Measurements from ENCODE around the gene PNPT1.
A peak's percentile ranks its signal among the peaks of the same experiment; 100 is the strongest.

Gene PNPT1

DNA sequence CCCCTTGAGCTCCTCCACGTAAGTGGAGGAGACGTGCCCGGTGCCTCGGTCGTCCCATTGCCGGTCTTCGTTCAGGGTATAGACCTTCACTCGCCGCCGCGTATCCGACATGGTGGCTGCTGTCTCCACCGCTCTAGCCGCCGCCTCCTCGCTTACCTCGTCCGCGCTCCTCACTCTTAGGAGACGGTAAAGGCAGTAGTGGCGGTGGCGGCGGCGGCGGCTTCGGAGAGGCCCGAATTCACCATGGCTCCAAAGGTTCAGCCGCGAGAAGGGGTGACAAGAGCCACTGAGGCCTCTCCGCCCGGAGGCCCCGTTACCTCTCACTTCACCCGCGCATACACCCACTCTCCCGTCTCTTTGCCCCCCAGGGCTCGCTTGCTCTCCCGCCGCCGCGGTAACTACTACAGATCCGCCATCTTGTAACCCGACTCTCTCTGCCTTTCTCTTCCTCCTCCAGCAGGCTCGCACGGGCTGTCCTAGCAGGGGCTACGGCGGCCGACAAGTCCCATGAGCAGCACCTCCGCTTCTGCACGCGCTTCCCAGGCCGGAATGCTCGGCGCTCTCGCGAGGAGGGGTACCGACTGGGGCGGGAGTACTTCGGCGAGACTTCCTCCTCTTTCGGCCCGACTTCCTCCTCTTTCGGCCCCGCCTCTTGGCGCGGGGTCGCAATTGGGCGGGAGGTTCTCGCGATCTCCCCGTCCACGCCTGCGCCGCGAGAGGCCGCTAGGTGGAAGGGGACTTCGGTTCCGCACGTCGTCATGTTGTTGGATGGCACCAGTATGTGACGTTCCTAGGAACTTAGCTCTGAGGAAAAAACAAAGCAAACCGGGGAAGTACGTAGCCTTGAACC is 76.2 kb downstream of the PNPT1 start, which contains the start of gene PPP4R3B (continued):
- no peak; the same call in 1 of the 2 replicates for TF ChIP-seq TCF4 (CRISPR knock-in tag; IDR thresholded peaks at IDR 0.05; ENCODE audit: borderline replicate concordance)
- TF ChIP-seq, protein P1, sequence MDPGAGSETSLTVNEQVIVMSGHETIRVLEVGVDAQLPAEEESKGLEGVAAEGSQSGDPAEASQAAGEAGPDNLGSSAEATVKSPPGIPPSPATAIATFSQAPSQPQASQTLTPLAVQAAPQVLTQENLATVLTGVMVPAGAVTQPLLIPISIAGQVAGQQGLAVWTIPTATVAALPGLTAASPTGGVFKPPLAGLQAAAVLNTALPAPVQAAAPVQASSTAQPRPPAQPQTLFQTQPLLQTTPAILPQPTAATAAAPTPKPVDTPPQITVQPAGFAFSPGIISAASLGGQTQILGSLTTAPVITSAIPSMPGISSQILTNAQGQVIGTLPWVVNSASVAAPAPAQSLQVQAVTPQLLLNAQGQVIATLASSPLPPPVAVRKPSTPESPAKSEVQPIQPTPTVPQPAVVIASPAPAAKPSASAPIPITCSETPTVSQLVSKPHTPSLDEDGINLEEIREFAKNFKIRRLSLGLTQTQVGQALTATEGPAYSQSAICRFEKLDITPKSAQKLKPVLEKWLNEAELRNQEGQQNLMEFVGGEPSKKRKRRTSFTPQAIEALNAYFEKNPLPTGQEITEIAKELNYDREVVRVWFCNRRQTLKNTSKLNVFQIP (CRISPR knock-in tag; IDR thresholded peaks at IDR 0.05; ENCODE audit: borderline replicate concordance, low read depth): no peak
- TF ChIP-seq ARNTL (CRISPR knock-in tag; IDR thresholded peaks at IDR 0.05; ENCODE audit: borderline replicate concordance, low read depth): no peak
- TF ChIP-seq PPARA (CRISPR knock-in tag; IDR thresholded peaks at IDR 0.05; ENCODE audit: borderline replicate concordance): no peak
- TF ChIP-seq ZFP3 (CRISPR knock-in tag; IDR thresholded peaks at IDR 0.05): no peak
- TF ChIP-seq ZC3H10 (CRISPR knock-in tag; IDR thresholded peaks at IDR 0.05): no peak
- TF ChIP-seq, protein P2, sequence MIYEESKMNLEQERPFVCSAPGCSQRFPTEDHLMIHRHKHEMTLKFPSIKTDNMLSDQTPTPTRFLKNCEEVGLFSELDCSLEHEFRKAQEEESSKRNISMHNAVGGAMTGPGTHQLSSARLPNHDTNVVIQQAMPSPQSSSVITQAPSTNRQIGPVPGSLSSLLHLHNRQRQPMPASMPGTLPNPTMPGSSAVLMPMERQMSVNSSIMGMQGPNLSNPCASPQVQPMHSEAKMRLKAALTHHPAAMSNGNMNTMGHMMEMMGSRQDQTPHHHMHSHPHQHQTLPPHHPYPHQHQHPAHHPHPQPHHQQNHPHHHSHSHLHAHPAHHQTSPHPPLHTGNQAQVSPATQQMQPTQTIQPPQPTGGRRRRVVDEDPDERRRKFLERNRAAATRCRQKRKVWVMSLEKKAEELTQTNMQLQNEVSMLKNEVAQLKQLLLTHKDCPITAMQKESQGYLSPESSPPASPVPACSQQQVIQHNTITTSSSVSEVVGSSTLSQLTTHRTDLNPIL (CRISPR knock-in tag; IDR thresholded peaks at IDR 0.05; ENCODE audit: low read depth): no peak
- no peak for TF ChIP-seq ZNF8 (CRISPR knock-in tag; IDR thresholded peaks at IDR 0.05)
- TF ChIP-seq ISL1 (CRISPR knock-in tag; IDR thresholded peaks at IDR 0.05): no peak

DNA sequence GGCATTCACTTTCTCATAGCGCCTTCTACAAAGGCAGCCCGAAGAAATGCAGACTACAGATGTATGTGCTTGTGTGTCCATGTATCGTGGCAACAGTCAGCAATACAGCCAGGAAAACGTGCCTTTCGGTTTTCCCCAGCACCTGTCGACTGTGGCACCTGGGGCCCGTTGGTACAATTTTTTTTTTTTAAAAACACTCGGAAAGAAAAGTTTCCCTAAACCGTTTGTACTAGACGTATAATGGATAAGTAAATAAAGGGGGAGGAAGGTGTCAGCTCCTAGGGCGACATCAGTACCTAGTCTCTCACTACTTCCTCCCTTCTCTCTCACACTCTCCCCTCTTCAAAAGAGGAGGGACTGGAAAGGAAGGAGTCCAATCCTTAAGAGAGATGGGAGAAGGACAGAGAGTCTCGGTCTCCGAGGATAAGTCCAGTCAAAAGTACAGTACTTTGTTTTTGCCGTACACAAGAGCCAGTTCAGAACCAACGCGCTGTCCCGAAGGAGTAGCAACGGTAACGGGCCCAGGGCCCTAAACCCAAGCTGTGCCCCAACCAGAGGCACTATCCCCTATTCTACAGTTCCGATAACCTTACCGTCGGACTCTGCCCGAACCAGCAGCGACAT is 77.0 kb downstream of the PNPT1 start:
- TF ChIP-seq TOX (CRISPR knock-in tag; IDR thresholded peaks at IDR 0.05; ENCODE audit: borderline replicate concordance): no peak
- TF ChIP-seq TCF4 (CRISPR knock-in tag; IDR thresholded peaks at IDR 0.05; ENCODE audit: borderline replicate concordance): no peak
- TF ChIP-seq ZNF8 (CRISPR knock-in tag; IDR thresholded peaks at IDR 0.05): no peak
- TF ChIP-seq ZFP30 (CRISPR knock-in tag; IDR thresholded peaks at IDR 0.05): no peak
- TF ChIP-seq, protein P3, sequence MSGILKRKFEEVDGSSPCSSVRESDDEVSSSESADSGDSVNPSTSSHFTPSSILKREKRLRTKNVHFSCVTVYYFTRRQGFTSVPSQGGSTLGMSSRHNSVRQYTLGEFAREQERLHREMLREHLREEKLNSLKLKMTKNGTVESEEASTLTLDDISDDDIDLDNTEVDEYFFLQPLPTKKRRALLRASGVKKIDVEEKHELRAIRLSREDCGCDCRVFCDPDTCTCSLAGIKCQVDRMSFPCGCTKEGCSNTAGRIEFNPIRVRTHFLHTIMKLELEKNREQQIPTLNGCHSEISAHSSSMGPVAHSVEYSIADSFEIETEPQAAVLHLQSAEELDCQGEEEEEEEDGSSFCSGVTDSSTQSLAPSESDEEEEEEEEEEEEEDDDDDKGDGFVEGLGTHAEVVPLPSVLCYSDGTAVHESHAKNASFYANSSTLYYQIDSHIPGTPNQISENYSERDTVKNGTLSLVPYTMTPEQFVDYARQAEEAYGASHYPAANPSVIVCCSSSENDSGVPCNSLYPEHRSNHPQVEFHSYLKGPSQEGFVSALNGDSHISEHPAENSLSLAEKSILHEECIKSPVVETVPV (CRISPR knock-in tag; IDR thresholded peaks at IDR 0.05): no peak
- TF ChIP-seq, protein P4, sequence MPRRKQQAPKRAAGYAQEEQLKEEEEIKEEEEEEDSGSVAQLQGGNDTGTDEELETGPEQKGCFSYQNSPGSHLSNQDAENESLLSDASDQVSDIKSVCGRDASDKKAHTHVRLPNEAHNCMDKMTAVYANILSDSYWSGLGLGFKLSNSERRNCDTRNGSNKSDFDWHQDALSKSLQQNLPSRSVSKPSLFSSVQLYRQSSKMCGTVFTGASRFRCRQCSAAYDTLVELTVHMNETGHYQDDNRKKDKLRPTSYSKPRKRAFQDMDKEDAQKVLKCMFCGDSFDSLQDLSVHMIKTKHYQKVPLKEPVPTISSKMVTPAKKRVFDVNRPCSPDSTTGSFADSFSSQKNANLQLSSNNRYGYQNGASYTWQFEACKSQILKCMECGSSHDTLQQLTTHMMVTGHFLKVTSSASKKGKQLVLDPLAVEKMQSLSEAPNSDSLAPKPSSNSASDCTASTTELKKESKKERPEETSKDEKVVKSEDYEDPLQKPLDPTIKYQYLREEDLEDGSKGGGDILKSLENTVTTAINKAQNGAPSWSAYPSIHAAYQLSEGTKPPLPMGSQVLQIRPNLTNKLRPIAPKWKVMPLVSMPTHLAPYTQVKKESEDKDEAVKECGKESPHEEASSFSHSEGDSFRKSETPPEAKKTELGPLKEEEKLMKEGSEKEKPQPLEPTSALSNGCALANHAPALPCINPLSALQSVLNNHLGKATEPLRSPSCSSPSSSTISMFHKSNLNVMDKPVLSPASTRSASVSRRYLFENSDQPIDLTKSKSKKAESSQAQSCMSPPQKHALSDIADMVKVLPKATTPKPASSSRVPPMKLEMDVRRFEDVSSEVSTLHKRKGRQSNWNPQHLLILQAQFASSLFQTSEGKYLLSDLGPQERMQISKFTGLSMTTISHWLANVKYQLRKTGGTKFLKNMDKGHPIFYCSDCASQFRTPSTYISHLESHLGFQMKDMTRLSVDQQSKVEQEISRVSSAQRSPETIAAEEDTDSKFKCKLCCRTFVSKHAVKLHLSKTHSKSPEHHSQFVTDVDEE (CRISPR knock-in tag; IDR thresholded peaks at IDR 0.05): no peak
- TF ChIP-seq OSR1 (CRISPR knock-in tag; IDR thresholded peaks at IDR 0.05): no peak
- TF ChIP-seq, protein P1 (CRISPR knock-in tag; IDR thresholded peaks at IDR 0.05; ENCODE audit: borderline replicate concordance, low read depth): no peak
- TF ChIP-seq ZFP3 (CRISPR knock-in tag; IDR thresholded peaks at IDR 0.05): no peak
- no peak for TF ChIP-seq PPARA (CRISPR knock-in tag; IDR thresholded peaks at IDR 0.05; ENCODE audit: borderline replicate concordance)
- no peak for TF ChIP-seq ARNTL (CRISPR knock-in tag; IDR thresholded peaks at IDR 0.05; ENCODE audit: borderline replicate concordance, low read depth)
- no peak for TF ChIP-seq ZNF70 (CRISPR knock-in tag; IDR thresholded peaks at IDR 0.05)
- TF ChIP-seq ESRRG (CRISPR knock-in tag; IDR thresholded peaks at IDR 0.05): no peak
- no peak for TF ChIP-seq ZNF565 (CRISPR knock-in tag; conservative IDR thresholded peaks at IDR 0.05; ENCODE audit: low read depth)
- no peak for TF ChIP-seq CSDC2 (CRISPR knock-in tag; IDR thresholded peaks at IDR 0.05)
- no peak for TF ChIP-seq GLIS3 (CRISPR knock-in tag; IDR thresholded peaks at IDR 0.05)
- no peak for TF ChIP-seq ZC3H10 (CRISPR knock-in tag; IDR thresholded peaks at IDR 0.05)
- TF ChIP-seq, protein P5, sequence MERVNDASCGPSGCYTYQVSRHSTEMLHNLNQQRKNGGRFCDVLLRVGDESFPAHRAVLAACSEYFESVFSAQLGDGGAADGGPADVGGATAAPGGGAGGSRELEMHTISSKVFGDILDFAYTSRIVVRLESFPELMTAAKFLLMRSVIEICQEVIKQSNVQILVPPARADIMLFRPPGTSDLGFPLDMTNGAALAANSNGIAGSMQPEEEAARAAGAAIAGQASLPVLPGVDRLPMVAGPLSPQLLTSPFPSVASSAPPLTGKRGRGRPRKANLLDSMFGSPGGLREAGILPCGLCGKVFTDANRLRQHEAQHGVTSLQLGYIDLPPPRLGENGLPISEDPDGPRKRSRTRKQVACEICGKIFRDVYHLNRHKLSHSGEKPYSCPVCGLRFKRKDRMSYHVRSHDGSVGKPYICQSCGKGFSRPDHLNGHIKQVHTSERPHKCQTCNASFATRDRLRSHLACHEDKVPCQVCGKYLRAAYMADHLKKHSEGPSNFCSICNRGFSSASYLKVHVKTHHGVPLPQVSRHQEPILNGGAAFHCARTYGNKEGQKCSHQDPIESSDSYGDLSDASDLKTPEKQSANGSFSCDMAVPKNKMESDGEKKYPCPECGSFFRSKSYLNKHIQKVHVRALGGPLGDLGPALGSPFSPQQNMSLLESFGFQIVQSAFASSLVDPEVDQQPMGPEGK (CRISPR knock-in tag; IDR thresholded peaks at IDR 0.05; ENCODE audit: borderline replicate concordance): no peak
- peak; percentile 34 for ATAC-seq
